ENCODE results near the gene TLK2. TPM values are rescaled to one million over a fixed set of nuclear protein-coding genes. Genes with fewer than 3 reads are reported as not detected.

The TLK2 gene
- total and polyA plus RNA-seq, 2 experiments from 2014 or later, result 19.6 to 56.1 TPM

DNA sequence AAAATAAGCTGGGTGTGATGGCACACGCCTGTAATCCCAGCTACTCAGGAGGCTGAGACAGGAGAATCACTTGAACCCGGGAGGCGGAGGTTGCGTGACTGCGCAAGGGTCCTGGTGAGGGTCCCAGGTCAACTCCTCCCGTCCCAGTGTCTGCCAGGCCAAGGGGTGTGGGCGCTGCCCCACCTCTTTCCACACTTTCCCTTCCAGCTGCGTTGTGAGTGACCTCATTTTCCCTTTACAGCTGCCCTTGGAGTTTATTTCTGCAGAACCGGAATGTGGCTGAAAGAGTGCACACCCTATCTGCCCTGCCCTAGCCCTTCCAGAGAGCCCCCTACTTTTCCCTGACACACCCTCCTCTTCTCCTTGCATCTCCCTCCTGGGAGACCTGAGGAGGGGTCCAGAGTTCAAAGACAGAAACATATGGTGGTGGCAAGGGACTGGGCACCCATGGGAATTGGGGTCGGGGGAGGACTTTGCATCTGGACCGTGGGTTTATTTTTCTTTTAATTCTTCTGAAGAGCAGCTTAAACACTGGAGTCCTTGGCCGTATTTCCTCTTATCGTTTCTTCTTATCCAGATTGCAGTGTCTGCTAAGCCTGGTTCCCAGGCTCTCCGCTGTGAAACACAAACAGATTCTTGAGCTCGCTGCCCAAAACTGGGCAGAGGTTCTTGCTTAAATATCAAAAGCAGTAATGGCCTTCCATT is 169.8 kb downstream of the TLK2 start (continued):
- TF ChIP-seq POLR2AphosphoS5 (IDR thresholded peaks at IDR 0.05; ENCODE audit: low read depth), result no peak
- no peak for TF ChIP-seq STAT1 (IDR thresholded peaks at IDR 0.05; ENCODE audit: unreplicated experiment)
- no peak for TF ChIP-seq NANOG (IDR thresholded peaks at IDR 0.05; ENCODE audit: borderline replicate concordance)
- TF ChIP-seq, protein P1, sequence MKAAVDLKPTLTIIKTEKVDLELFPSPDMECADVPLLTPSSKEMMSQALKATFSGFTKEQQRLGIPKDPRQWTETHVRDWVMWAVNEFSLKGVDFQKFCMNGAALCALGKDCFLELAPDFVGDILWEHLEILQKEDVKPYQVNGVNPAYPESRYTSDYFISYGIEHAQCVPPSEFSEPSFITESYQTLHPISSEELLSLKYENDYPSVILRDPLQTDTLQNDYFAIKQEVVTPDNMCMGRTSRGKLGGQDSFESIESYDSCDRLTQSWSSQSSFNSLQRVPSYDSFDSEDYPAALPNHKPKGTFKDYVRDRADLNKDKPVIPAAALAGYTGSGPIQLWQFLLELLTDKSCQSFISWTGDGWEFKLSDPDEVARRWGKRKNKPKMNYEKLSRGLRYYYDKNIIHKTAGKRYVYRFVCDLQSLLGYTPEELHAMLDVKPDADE (IDR thresholded peaks at IDR 0.05), result no peak
- TF ChIP-seq ZNF114 (CRISPR knock-in tag; IDR thresholded peaks at IDR 0.05), result no peak
- TF ChIP-seq ZNF462 (CRISPR knock-in tag; IDR thresholded peaks at IDR 0.05), result no peak
- TF ChIP-seq ZNF331 (CRISPR knock-in tag; IDR thresholded peaks at IDR 0.05; ENCODE audit: low read depth), result no peak

DNA sequence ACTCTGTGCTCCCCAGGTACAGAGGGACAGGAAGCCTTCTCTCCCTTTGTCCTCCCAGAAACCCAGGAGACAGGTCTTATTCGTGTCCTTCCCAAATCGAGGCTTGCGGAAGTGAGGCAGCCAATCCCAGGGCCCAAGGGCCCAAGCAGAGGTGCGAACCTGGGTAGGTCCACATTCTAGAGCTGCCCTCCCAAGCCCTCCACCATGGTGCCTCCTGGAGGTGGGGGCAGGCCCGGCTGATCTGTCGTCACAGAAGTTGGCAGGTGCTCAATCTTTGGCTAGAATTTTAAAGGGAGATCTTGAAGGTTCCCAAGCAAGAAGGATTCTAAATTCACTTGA is 170.3 kb downstream of the TLK2 start:
- TF ChIP-seq JUNB (IDR thresholded peaks at IDR 0.05; ENCODE audit: unreplicated experiment) (no peak), REST (IDR thresholded peaks at IDR 0.05; ENCODE audit: unreplicated experiment) (no peak), NANOG (IDR thresholded peaks at IDR 0.05; ENCODE audit: borderline replicate concordance) (no peak), POLR2AphosphoS5 (IDR thresholded peaks at IDR 0.05; ENCODE audit: low read depth) (no peak)
- TF ChIP-seq, protein P2, sequence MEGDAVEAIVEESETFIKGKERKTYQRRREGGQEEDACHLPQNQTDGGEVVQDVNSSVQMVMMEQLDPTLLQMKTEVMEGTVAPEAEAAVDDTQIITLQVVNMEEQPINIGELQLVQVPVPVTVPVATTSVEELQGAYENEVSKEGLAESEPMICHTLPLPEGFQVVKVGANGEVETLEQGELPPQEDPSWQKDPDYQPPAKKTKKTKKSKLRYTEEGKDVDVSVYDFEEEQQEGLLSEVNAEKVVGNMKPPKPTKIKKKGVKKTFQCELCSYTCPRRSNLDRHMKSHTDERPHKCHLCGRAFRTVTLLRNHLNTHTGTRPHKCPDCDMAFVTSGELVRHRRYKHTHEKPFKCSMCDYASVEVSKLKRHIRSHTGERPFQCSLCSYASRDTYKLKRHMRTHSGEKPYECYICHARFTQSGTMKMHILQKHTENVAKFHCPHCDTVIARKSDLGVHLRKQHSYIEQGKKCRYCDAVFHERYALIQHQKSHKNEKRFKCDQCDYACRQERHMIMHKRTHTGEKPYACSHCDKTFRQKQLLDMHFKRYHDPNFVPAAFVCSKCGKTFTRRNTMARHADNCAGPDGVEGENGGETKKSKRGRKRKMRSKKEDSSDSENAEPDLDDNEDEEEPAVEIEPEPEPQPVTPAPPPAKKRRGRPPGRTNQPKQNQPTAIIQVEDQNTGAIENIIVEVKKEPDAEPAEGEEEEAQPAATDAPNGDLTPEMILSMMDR (conservative IDR thresholded peaks at IDR 0.05; ENCODE audit: low read depth in 2 of 2), result peak in 1 of 2 experiments; percentile 18; a peak in 1 of 4 replicates
- TF ChIP-seq, protein P1 (IDR thresholded peaks at IDR 0.05), result no peak
- H3K27ac Mint-ChIP-seq, result 0 out of 2 replicates have a peak overlapping the region, but pooled peaks have one; percentile 40
- no peak overlapping the region for H3K4me3 Mint-ChIP-seq

More for the DNA sequence above, 170.3 kb downstream of the TLK2 start:
- H3K36me3 ChIP-seq (ENCODE audit: insufficient read depth), result no peaks in the 10 kb centered on the region
- H3K9me3 Mint-ChIP-seq, result peaks cover 2% of the 10 kb centered on the region; the same call in 2 of the 3 replicates
- no peak for ATAC-seq
- H3K4me3 ChIP-seq, result no peak overlapping the region
- peaks cover 8% of the 10 kb centered on the region; the same call in 1 of the 2 replicates for H3K27me3 ChIP-seq (ENCODE audit: insufficient read depth)
- peak overlapping the region; percentile 68; the same call in 1 of the 2 replicates for H3K27ac ChIP-seq (ENCODE audit: low read depth)
- H4K20me1 ChIP-seq (replicated peaks; ENCODE audit: insufficient read depth), result no peaks in the 10 kb centered on the region; the same call in 1 of the 2 replicates
- H2AFZ ChIP-seq, result no peak overlapping the region
- DNase-seq (ENCODE audit: low spot score), result peak; percentile 28
- H3K27me3 Mint-ChIP-seq (ENCODE audit: insufficient read depth, low read depth, poor library complexity), result peaks cover 19% of the 10 kb centered on the region
- no peak overlapping the region for H3K4me2 ChIP-seq
- peaks cover 31% of the 10 kb centered on the region for H3K4me1 Mint-ChIP-seq
- H3K9me2 ChIP-seq (ENCODE audit: insufficient read depth), result no peaks in the 10 kb centered on the region
- 0 out of 2 replicates have a peak, but pooled peaks cover 8% of the 10 kb centered on the region for H3F3A ChIP-seq (replicated peaks; ENCODE audit: low read depth)
- H3K79me2 ChIP-seq (replicated peaks; ENCODE audit: insufficient read depth), result no peaks in the 10 kb centered on the region; the same call in 1 of the 2 replicates
- H3K36me3 Mint-ChIP-seq (ENCODE audit: low read depth), result no peaks in the 10 kb centered on the region
- H3K4me1 ChIP-seq (ENCODE audit: insufficient read depth), result peaks cover 20% of the 10 kb centered on the region
